A549 (cell line): Measurements from ENCODE around the gene SLITRK1.

Experiments used
- CBX8 ChIP-seq: fragments of 200-600 bp; sonication (generic); IDR thresholded peaks from 2 replicates; pipeline ENCODE4 v1.6.1; 2016
- CEBPB ChIP-seq, 2 experiments: fragments of >200 bp in 1 of 2; sonication (Bioruptor Twin) in 1 of 2; formaldehyde crosslinking in 1 of 2; IDR thresholded peaks; 2 replicates each; pipeline ENCODE4 v1.6.1; 2012 to 2016
- CHD2 ChIP-seq: fragments of 150-350 bp; IDR thresholded peaks from 2 replicates; pipeline ENCODE4 v1.6.1; 2014; ENCODE audit warnings: low read length; ENCODE audit not compliant: partially characterized antibody
- CHD4 ChIP-seq: fragments of 200-600 bp; sonication (generic); IDR thresholded peaks from 2 replicates; pipeline ENCODE4 v1.6.1; 2016; ENCODE audit warnings: antibody characterized with exemption, mild to moderate bottlenecking, borderline replicate concordance
- EP300 ChIP-seq, 2 experiments: fragments of >200 bp; sonication (Bioruptor Twin); formaldehyde crosslinking; IDR thresholded peaks; 2 replicates in 1 of 2; 3 replicates in 1 of 2; pipeline ENCODE4 v1.6.1; 2016 to 2017
- ESRRA ChIP-seq: fragments of 150-350 bp; IDR thresholded peaks from 2 replicates; pipeline ENCODE4 v1.6.1; 2014; ENCODE audit warnings: mild to moderate bottlenecking, low read length, borderline replicate concordance
- MAX ChIP-seq: IDR thresholded peaks from 2 replicates; pipeline ENCODE4 v1.6.1; 2012
- POLR2A ChIP-seq: IDR thresholded peaks from 2 replicates; pipeline ENCODE4 v1.6.1; 2012; ENCODE audit warnings: mild to moderate bottlenecking, low read length
- RAD21 ChIP-seq, 2 experiments: fragments of >200 bp in 1 of 2; sonication (Bioruptor Twin) in 1 of 2; formaldehyde crosslinking in 1 of 2; IDR thresholded peaks in 1 of 2; conservative IDR thresholded peaks in 1 of 2; 2 replicates in 1 of 2; 3 replicates in 1 of 2; pipeline ENCODE4 v1.6.1; 2012 to 2018; ENCODE audit warnings: inconsistent platforms in 1 of 2
- TF ChIP-seq, protein P1 (sequence below): fragments of >200 bp; sonication (Bioruptor Twin); formaldehyde crosslinking; IDR thresholded peaks from 3 replicates; pipeline ENCODE4 v1.5.1; 2016
- TF ChIP-seq, protein P2 (sequence below): IDR thresholded peaks from 2 replicates; pipeline ENCODE4 v1.6.1; 2012
- TF ChIP-seq, protein P3 (sequence below): fragments of 150-350 bp; IDR thresholded peaks from 2 replicates; pipeline ENCODE4 v1.6.1; 2014; ENCODE audit warnings: low read depth, mild to moderate bottlenecking, low read length

GRCh38 chr13:83882606-83882959 lies 309 bp upstream of the SLITRK1 start:
- TF ChIP-seq POLR2A (no peak), CEBPB (IDR thresholded peaks at IDR 0.05) (no peak), CHD2 (no peak), EP300 (IDR thresholded peaks at IDR 0.05) (no peak), CHD4 (no peak), CBX8 (no peak), RAD21 (conservative IDR thresholded peaks at IDR 0.05 in 1 of 2, IDR thresholded peaks at IDR 0.05 in 1 of 2) (no peak), MAX (no peak), ESRRA (no peak)
- TF ChIP-seq, protein P1, sequence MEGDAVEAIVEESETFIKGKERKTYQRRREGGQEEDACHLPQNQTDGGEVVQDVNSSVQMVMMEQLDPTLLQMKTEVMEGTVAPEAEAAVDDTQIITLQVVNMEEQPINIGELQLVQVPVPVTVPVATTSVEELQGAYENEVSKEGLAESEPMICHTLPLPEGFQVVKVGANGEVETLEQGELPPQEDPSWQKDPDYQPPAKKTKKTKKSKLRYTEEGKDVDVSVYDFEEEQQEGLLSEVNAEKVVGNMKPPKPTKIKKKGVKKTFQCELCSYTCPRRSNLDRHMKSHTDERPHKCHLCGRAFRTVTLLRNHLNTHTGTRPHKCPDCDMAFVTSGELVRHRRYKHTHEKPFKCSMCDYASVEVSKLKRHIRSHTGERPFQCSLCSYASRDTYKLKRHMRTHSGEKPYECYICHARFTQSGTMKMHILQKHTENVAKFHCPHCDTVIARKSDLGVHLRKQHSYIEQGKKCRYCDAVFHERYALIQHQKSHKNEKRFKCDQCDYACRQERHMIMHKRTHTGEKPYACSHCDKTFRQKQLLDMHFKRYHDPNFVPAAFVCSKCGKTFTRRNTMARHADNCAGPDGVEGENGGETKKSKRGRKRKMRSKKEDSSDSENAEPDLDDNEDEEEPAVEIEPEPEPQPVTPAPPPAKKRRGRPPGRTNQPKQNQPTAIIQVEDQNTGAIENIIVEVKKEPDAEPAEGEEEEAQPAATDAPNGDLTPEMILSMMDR, result no peak
- TF ChIP-seq, protein P2, sequence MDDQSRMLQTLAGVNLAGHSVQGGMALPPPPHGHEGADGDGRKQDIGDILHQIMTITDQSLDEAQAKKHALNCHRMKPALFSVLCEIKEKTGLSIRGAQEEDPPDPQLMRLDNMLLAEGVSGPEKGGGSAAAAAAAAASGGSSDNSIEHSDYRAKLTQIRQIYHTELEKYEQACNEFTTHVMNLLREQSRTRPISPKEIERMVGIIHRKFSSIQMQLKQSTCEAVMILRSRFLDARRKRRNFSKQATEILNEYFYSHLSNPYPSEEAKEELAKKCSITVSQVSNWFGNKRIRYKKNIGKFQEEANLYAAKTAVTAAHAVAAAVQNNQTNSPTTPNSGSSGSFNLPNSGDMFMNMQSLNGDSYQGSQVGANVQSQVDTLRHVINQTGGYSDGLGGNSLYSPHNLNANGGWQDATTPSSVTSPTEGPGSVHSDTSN, result no peak
- TF ChIP-seq, protein P3, sequence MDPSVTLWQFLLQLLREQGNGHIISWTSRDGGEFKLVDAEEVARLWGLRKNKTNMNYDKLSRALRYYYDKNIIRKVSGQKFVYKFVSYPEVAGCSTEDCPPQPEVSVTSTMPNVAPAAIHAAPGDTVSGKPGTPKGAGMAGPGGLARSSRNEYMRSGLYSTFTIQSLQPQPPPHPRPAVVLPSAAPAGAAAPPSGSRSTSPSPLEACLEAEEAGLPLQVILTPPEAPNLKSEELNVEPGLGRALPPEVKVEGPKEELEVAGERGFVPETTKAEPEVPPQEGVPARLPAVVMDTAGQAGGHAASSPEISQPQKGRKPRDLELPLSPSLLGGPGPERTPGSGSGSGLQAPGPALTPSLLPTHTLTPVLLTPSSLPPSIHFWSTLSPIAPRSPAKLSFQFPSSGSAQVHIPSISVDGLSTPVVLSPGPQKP, result no peak
